GM21447 (cell line): ENCODE data around the gene NIPAL1.
A peak's percentile ranks its signal among the peaks of the same experiment; 100 is the strongest.

ENCODE experiments used
- ATAC-seq: cut with Tn5 transposase; IDR thresholded peaks from one replicate; pipeline ENCODE4 v1.9.1; 2021; ENCODE audit not compliant: unreplicated experiment

Gene NIPAL1

DNA sequence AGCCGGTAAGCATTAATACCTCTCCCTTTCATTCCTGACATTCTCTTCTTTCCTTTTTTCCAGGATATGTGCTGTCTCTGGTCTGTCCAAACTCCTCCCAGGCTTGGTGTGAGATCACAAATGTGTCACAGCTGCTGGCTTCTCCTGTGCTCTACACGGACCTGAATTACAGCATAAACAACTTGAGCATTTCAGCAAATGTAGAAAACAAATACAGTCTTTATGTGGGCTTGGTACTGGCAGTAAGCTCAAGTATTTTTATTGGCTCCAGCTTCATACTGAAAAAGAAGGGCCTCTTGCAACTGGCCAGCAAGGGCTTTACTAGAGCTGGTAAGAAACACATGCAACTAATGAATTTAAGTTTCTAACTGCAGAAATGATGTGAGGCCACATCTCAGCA, 8.4 kb downstream of the NIPAL1 start:
- ATAC-seq: no peak

DNA sequence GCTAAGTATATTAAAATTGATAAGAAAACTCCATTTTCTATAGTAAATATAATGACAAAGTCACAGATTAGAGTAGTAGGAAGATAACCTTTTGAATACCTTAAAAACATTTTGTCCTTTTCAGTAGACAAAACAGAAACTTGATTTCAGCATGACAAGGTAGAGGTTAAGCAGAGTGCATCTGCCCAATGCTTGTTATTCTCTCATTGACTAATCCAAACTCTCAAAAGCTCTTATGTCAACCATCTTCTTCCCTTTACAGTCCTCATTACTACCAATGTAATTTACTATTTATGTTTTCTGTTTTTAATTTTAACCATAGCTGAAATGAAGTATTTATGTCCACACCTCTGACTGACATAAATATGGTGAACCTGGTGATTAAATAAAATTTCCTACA, 11.1 kb downstream of the NIPAL1 start:
- no peak for ATAC-seq

DNA sequence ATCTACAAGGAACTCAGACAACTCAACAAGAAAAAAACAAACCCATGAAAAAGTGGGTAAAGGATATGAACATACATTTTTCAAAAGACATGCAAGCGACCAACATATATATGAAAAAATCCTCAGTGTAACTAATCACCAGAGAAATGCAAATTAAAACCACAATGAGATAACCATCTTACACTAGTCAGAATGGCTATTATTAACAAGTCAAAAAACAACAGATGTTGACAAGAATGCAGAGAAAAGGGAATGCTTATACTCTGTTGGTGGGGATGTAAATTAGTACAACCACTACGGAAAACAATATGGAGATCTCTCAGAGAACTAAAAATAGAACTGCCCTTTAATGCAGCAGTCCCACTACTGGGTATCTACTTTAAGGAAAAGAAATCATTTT, 12.1 kb downstream of the NIPAL1 start:
- peak; percentile 79 for ATAC-seq

DNA sequence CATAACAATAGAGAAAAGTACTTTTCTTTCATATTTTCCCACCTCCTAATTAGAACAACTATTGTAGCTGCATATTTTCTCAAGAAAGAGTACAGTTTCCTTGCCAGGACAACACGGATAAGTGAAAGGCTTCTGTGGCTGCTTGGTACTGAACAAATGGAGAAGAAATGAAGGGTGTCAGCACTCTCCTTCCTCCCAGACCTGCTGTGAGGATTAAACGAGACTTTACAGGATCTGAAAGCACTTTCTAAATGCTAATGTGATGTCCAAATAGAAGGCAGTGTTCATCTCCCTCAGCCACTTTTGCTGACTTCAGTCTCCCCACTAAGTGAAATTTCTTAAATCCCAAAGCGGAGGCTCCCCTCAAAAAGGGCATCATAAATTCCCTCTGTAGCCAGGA, 13.9 kb downstream of the NIPAL1 start:
- no peak for ATAC-seq

DNA sequence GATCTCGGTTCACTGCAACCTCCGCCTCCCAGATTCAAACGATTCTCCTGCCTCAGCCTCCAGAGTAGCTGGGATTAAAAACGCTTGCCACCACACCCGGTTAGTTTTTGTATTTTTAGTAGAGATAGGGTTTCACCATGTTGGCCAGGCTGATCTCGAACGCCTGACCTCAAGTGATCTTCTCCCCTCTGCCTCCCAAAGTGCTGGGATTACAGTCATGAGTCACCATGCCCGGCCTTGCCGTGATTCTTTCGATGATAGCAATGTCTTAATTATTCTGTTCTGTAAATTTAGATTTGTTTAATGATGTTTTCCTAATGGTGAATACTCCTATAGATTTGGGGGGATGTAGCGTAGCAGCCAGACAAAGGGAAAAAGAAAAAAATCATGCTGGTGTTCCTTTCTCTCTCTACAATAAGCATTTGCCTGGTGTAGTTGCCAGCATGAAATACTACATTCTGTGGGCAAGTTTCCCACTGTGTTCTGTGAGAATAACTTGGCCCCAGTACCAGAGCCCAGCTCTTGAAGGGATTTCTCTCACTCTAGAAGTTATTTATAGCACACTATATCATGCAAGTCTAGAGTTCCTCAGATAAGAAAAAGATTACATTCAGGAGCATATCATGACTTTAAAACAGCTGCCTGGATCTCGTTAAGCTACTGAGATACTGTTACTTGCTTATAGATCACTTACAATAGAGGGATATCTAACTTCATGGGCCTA, 15.4 kb downstream of the NIPAL1 start:
- ATAC-seq: no peak

DNA sequence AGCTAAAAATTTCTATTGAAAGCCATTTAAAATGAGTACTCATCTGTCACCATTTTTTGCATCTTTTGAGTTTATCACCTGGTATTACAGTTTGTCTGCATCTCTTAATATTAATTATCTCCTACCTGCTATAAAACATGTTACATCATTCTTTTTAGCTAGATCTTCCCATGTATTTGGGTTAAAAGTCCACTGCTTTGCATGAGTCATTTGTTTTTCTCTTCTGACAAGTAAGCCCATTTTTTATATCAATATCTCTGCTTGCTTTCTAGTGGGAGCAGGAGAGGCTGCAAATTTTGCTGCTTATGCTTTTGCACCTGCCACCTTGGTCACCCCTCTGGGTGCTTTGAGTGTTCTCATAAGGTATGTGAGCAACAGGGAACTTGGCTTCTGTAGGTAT, 16.1 kb downstream of the NIPAL1 start:
- no peak for ATAC-seq

DNA sequence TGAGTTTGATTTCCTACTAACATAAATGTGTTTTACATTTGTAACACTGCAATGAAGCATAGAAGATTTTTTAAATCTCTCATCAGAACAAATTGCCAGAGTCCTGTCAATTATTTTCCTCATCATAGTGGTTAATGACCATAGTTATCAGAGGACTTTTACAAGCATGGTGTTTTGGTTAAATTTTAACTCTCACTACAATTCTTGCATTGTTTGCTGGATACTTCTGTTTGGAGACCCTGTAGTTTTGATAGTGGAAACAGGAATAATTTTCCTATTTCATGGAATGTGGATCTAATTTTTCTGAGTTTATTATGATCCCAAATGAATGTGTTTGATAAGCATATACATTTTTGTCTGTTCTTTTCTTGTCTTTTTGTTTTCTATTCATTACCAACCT, 16.8 kb downstream of the NIPAL1 start:
- ATAC-seq: no peak

DNA sequence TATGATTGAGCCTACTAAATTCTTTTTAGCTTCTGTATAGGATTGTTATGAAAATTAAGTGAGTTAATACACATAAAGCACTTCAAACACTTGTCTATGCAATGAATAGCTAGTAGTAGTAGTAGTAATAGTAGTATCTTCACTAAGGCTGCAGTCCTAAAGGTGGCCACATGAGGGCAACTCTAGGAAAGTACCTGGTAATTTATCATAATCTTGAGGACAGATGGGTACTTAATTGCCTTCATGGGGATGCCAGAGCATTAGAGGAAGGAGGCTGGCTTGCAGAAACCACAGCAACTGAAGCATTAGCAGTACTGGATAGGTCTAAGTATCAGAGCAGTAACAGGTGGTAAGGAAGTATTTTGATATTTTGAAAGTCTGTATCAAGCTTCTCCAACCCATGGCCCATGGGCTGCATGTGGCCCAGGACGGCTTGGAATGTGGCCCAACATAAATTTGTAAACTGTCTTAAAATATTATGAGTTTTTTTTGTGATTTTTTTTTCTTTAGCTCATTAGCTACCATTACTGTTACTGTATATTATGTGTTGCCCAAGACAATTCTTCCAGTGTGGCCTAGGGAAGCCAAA, 17.3 kb downstream of the NIPAL1 start:
- ATAC-seq: peak; percentile 43

DNA sequence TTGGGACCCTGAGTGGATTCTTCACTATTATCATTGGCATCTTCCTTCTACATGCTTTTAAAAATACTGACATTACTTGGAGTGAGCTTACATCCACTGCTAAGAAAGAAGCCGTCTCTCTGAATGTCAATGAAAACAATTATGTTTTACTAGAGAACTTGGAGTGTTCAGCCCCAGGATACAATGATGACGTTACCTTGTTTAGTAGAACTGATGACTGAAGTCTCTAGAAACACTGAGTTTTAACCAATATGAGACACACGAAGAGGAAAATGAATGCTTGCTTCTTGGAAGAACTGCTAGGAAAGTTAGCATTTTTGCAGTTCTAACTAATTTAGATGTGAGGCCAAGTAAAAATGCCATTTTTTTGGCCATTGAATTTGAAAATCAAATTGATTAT, 19.4 kb downstream of the NIPAL1 start:
- no peak for ATAC-seq

DNA sequence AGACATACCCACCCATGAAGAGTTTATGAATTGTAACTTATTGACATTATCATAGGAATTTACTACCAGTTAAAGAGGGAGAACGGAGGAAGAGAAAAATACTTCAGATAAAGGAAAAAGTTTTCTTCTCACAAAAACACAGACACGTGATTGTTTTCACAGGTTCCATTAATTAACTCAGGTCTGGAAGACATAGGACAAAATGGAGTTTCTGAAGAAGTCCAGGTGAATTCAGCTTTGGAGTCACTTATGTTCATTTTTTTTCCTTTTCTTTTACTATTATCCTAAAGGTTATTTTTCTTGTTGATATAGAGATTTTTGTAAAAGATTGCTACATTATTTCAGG, 20.5 kb downstream of the NIPAL1 start:
- no peak for ATAC-seq

DNA sequence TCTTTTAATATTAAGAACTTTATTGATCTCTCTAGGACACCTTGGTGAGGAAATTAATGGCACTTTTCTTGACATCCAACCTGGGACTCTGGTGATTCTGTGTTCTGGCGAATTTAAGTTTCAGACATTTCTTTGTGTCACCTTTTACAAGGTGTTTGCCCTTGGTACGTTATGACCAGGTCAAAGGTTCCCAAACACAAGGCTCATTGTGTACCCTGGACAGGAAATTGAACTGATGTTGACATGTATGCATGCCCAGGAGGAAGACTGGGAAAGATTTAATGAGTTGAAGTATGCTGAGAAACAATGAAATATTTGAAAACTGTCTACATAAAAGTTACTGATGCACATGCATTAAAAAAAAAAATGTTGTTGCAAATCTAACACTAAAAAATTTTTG, 22.1 kb downstream of the NIPAL1 start:
- no peak for ATAC-seq

DNA sequence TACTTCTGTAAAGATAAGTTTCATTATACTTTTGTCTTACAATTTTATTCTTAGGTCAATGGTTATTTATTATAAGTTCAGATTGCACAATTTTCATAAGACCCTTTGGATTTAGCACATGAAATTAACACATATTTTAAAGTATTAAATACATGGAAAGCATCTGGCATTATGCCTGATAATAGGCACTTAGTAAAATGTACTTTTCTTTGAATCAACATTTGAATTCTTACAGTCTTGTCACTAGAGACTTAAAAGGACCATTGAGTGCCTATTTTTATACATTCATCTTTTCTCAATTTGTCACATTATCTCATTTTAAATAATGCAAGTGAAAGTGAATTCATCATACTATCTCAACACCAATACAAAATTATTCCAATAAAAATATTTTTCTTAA, 23.0 kb downstream of the NIPAL1 start:
- ATAC-seq: no peak

DNA sequence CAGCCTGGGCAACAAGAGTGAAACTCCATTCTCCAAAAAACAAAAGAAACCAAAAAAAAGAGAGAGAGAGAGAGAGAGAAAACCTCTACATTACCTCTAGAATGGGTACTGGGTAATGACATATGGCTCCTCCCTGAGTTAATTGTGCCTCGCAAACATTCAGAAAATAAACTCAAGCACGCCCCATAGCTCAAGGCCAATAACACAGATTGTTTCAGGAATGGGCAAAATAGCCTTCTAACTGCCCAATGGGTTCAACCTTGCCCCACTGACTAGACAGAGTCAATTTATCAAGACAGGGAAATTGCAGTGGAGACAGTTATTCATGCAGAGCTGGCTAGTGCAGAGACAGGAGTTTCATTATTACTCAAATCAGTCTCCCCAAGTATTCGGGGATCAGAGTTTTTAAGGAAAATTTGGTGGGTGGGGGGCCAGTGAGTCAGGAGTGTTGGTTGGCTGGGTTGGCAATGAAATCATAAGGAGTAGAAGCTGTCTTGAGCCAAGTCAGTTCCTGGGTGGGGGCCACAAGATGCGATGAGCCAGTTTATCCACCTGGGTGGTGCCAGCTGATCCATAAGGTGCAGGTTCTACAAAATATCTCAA, 25.1 kb downstream of the NIPAL1 start:
- ATAC-seq: no peak

DNA sequence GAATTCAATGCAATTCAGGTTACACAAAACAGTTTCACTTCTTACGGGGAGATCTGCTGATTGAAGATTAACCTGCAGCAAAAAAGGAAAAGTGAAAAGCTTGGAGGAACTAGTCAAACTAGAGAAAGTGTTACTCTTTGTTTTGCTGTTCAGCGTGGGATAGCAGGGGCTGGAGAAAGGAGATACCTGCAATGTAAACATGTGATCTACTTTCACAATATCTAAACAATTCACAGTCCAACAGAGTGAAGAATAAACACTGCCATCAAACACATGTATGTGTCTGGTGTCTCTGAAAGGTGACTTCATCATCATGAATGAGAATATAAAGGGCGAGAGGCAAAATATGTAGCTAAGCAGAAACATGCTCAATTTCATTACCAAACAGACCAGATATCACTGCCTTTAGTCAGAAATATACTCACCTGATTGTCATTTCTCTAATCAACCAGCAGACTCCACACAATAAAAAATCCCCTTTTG, 26.4 kb downstream of the NIPAL1 start:
- no peak for ATAC-seq

DNA sequence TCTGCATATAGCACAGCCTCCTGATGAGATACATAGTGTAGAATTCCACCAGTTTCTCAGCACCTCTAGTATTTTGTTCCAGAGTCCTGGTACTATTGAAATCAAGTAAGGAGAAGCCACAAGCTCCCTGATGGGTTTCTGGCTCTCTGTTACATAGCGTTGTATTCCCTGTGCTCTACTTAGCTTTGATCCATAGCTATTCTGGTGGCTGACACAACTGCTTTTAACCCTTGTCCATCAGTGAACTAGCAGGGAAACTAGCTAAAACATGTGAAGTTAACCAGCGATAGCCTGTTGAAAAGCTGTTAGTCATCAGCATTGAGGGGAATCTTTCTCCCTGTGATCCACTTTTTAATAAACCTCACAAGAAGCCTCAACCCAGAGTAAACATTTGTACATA, 26.9 kb downstream of the NIPAL1 start:
- no peak for ATAC-seq

DNA sequence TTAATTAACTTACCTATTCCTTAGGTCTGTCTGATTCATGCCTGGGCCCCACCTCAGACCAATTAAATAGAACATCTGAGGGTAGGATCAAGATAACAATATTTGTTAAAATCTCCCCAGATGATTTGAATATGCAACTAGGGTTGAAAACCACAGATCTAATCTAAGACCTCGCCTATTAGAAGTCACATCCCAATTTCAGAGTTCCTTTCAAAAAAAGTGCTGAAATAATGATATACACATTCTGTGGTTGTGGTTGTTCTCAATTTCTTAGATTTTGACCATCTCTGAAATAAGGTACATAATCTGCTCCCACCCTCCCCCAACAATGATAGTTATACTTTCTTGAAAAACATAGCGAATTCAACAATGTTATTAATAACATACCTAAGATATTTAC, 27.7 kb downstream of the NIPAL1 start:
- ATAC-seq: no peak

DNA sequence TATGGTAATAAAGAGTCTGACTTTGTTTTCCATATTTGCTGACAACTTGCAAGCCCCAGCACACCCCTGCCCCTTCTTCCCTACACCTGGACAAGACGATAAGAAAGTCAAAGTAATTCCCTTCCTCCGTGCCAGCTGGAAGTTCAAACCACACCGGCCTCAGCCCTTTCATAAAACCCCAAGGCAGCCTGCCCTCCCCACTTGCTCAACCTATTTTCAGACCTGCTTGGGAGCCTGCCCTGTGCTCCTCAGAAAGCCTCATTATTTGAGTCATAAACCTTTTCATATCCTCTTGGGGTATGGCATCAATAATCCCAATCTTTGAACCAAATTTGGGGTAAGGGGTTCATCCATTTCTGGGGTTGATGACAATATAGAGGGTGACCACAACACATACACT, 29.5 kb downstream of the NIPAL1 start:
- no peak for ATAC-seq

DNA sequence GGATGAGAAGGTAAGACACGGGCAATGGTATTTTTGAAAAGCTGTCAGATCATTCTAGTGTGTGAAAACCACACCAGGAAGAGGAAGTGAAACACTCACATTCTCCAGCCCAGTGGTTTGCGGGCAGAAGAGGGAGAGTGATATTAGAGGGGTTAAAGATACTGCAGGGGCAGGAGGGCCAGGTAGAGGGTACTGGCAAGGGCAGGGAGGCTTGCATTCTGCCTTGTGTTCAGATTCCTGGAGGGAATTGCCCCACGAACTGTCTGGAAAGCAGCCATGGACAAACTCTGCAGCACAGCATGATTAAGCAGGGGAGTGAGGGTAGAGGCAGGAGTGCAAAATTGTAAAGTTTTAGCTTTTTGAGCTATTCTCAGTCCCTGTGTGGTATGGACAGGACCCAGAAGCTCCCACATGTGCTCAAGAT, 30.9 kb downstream of the NIPAL1 start:
- ATAC-seq: peak; percentile 99

DNA sequence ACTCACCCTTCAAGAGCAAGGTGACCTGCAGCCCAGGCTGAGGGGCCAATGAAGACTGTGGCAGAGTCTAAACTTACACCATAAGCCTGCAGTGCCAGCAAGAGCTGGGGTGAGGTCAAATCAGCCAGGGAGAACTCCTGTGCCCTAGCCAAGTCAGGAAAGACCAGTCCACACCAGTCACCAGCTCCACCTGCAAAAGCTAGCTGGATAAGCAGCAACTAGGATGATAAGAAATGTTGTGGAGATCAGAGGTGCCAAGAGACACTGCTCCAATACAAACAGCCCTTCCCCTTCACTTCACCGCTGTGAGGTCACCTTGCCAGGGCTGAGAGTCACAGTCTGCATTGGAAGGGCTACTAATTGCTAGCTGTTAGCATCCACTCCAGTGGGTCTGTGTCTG, 31.3 kb downstream of the NIPAL1 start:
- no peak for ATAC-seq

DNA sequence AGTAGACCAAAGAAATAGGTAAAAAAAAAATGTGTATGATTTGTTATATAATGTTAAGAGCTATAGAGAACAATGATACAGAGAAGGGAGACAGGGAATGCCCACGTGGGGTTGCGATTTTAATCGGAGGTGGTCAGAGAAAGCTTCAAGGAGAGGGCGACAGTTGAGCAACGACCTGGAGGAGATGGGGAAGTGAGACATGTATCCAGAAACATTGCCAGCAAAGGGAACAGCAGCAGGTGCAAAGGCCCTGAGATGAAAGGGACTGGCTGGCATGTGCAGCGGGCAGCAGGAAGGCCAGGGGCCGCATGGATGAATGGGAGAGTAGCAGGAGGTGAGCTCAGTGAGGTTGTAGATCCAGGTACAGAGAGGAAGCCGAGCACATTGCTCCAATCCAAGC, 32.9 kb downstream of the NIPAL1 start:
- no peak for ATAC-seq

DNA sequence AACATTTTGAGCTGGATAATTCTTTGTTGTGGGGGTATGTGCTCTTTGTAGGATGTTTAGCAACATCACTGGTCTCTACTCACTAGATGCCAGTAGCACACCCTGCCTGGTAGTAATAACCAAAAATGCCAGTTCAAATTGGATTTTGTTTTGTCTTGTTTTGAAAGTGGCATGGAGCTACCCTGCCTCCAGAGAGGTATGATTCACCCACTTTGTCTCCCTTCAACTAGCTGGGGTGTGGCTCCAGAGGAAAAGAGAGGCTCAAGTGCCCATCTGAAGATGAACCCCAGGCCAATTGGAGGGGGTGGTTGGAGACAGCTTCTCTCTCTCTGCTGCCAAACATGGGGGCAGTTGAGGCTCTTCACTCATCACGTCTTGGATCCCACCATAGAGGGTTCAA, 34.5 kb downstream of the NIPAL1 start:
- ATAC-seq: no peak

DNA sequence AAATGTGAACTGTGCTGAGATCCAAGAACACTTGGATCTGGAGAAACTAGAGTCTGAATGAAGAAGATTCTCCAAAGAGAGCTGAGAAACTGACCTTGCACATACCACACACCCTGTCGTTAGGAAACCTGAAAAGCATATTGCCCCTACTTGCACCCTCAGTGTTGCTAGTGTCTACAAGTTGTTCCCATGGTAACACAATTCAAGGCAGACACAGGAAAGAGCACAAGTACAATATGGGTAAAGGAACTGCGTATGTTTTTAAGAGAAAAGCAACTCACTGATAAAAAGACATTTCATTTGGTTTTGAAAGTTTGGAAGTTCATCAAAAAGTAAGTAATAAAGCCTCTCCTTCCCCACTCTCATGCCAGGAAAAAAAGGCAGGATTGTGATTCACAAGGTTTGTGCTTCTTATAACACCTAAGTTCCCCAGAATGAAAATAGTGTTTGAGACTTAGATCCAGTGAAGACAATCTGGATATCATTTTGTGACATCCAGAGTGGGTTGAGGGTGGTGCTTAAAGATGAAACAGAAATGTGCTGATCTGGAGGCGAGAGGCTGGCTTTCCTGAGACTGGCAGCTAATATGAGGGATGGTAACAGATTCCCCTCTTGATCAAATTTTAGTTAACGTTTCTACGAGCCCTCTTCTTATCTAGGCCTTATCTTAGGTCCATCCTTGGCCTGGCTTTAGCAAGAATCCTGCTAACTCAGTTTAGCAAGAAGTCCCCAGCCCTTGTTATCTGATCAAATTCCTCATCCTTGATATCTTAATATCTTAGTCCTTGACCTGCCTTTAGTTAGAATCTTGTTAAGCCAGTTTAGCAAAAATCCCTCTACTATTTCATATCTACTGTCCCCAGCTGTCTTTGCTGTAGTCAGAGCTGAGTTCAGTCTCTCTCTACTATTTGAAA, 42.3 kb downstream of the NIPAL1 start:
- no peak for ATAC-seq
